ENCODE data around the gene RUBCN. TPM values are rescaled to one million over a fixed set of nuclear protein-coding genes. Genes with fewer than 3 reads are reported as not detected.
"Not testable (repeated sequence)": the region's sequence is repeated elsewhere in the genome, so short reads cannot be mapped to it uniquely, and the experiment has no call there.

The RUBCN gene
- polyA plus RNA-seq, 1 of the 3 experiments (the other 2 are of a cell fraction), result 14.9 TPM

- H3K4me2 ChIP-seq; H3K4me3 ChIP-seq (ENCODE audit: low read depth in 2 of 2, low read length in 1 of 2); H3K27ac ChIP-seq (ENCODE audit: low read depth in 2 of 2, low read length in 1 of 2); H3K9ac ChIP-seq; DNase-seq; POLR2A ChIA-PET; H3K79me2 ChIP-seq (ENCODE audit: insufficient read depth); H4K20me1 ChIP-seq (ENCODE audit: insufficient read depth); H3K9me2 ChIP-seq; H3K36me3 ChIP-seq (replicated peaks in 1 of 2; ENCODE audit: control insufficient read depth in 1 of 2, insufficient read depth in 2 of 2, low read length in 1 of 2); H3F3A ChIP-seq (replicated peaks; ENCODE audit: insufficient read depth); H3K27me3 ChIP-seq (ENCODE audit: insufficient read depth); H2AFZ ChIP-seq (ENCODE audit: low read depth); H3K4me1 ChIP-seq (ENCODE audit: control insufficient read depth in 1 of 2, insufficient read depth in 2 of 2, low read depth in 1 of 2, low read length in 1 of 2); H3K9me3 ChIP-seq: not testable (repeated sequence)
- WGBS (ENCODE audit: low lambda C conversion rate), result 90% methylated on average over 22 of the region's 23 CpGs
- CTCF ChIA-PET, result interaction anchor here (1.7 kb wide), 1 partner anchor 62 kb away, joined by 6 read pairs; no protein-coding TSS in a partner anchor
These were observed 75.4 kb downstream of the RUBCN start for GRCh38 chr3:197661234-197661834.

GRCh38 chr3:197659701-197660100, 77.0 kb downstream of the RUBCN start:
- H3F3A ChIP-seq (replicated peaks; ENCODE audit: insufficient read depth); H3K9me2 ChIP-seq; H3K4me3 ChIP-seq (ENCODE audit: low read depth in 2 of 2, low read length in 1 of 2); H2AFZ ChIP-seq (ENCODE audit: low read depth); CTCF ChIA-PET; H3K4me1 ChIP-seq (ENCODE audit: control insufficient read depth in 1 of 2, insufficient read depth in 2 of 2, low read depth in 1 of 2, low read length in 1 of 2); POLR2A ChIA-PET; H3K4me2 ChIP-seq; H3K36me3 ChIP-seq (replicated peaks in 1 of 2; ENCODE audit: control insufficient read depth in 1 of 2, insufficient read depth in 2 of 2, low read length in 1 of 2); DNase-seq; H3K27me3 ChIP-seq (ENCODE audit: insufficient read depth); H4K20me1 ChIP-seq (ENCODE audit: insufficient read depth); H3K9ac ChIP-seq; H3K9me3 ChIP-seq; H3K79me2 ChIP-seq (ENCODE audit: insufficient read depth); H3K27ac ChIP-seq (ENCODE audit: low read depth in 2 of 2, low read length in 1 of 2): not testable (repeated sequence)
- 79% methylated on average over 9 of the region's 16 CpGs for WGBS (ENCODE audit: low lambda C conversion rate)

GRCh38 chr3:197659144-197659543, 77.6 kb downstream of the RUBCN start:
- H3F3A ChIP-seq (replicated peaks; ENCODE audit: insufficient read depth); H3K9ac ChIP-seq; H3K4me2 ChIP-seq; H4K20me1 ChIP-seq (ENCODE audit: insufficient read depth); CTCF ChIA-PET; POLR2A ChIA-PET; H3K27me3 ChIP-seq (ENCODE audit: insufficient read depth); H3K27ac ChIP-seq (ENCODE audit: low read depth in 2 of 2, low read length in 1 of 2); H3K79me2 ChIP-seq (ENCODE audit: insufficient read depth); H3K9me3 ChIP-seq; H3K4me1 ChIP-seq (ENCODE audit: control insufficient read depth in 1 of 2, insufficient read depth in 2 of 2, low read depth in 1 of 2, low read length in 1 of 2); DNase-seq; H3K9me2 ChIP-seq; H3K4me3 ChIP-seq (ENCODE audit: low read depth in 2 of 2, low read length in 1 of 2); H2AFZ ChIP-seq (ENCODE audit: low read depth); H3K36me3 ChIP-seq (replicated peaks in 1 of 2; ENCODE audit: control insufficient read depth in 1 of 2, insufficient read depth in 2 of 2, low read length in 1 of 2): not testable (repeated sequence)
- 84% methylated on average over 9 of the region's 10 CpGs for WGBS (ENCODE audit: low lambda C conversion rate)

- H3K4me1 ChIP-seq (ENCODE audit: control insufficient read depth in 1 of 2, insufficient read depth in 2 of 2, low read depth in 1 of 2, low read length in 1 of 2); H3K9me2 ChIP-seq; H3K27me3 ChIP-seq (ENCODE audit: insufficient read depth); POLR2A ChIA-PET; H3K27ac ChIP-seq (ENCODE audit: low read depth in 2 of 2, low read length in 1 of 2); H4K20me1 ChIP-seq (ENCODE audit: insufficient read depth); CTCF ChIA-PET; H3K79me2 ChIP-seq (ENCODE audit: insufficient read depth); DNase-seq; H3K9ac ChIP-seq; H3F3A ChIP-seq (replicated peaks; ENCODE audit: insufficient read depth); H3K4me2 ChIP-seq; H3K36me3 ChIP-seq (replicated peaks in 1 of 2; ENCODE audit: control insufficient read depth in 1 of 2, insufficient read depth in 2 of 2, low read length in 1 of 2); H3K9me3 ChIP-seq; H3K4me3 ChIP-seq (ENCODE audit: low read depth in 2 of 2, low read length in 1 of 2); H2AFZ ChIP-seq (ENCODE audit: low read depth): not testable (repeated sequence)
- WGBS (ENCODE audit: low lambda C conversion rate), result no CpG with 5 or more reads among the region's 13 CpGs
These were observed 78.0 kb downstream of the RUBCN start for GRCh38 chr3:197658706-197659105.

- H3K27ac ChIP-seq (ENCODE audit: low read depth in 2 of 2, low read length in 1 of 2); H3K79me2 ChIP-seq (ENCODE audit: insufficient read depth); H3K9me3 ChIP-seq; H3K9ac ChIP-seq; DNase-seq; H3F3A ChIP-seq (replicated peaks; ENCODE audit: insufficient read depth); H3K36me3 ChIP-seq (replicated peaks in 1 of 2; ENCODE audit: control insufficient read depth in 1 of 2, insufficient read depth in 2 of 2, low read length in 1 of 2); H3K27me3 ChIP-seq (ENCODE audit: insufficient read depth); H2AFZ ChIP-seq (ENCODE audit: low read depth); H3K4me3 ChIP-seq (ENCODE audit: low read depth in 2 of 2, low read length in 1 of 2); CTCF ChIA-PET; POLR2A ChIA-PET; H4K20me1 ChIP-seq (ENCODE audit: insufficient read depth); H3K4me1 ChIP-seq (ENCODE audit: control insufficient read depth in 1 of 2, insufficient read depth in 2 of 2, low read depth in 1 of 2, low read length in 1 of 2); H3K4me2 ChIP-seq; H3K9me2 ChIP-seq: not testable (repeated sequence)
- 87% methylated on average over 14 of the region's 30 CpGs for WGBS (ENCODE audit: low lambda C conversion rate)
These were observed 79.0 kb downstream of the RUBCN start for GRCh38 chr3:197657541-197658292.

- H3K27ac ChIP-seq (ENCODE audit: low read depth in 2 of 2, low read length in 1 of 2); H3F3A ChIP-seq (replicated peaks; ENCODE audit: insufficient read depth); POLR2A ChIA-PET; H3K9me2 ChIP-seq; H3K9ac ChIP-seq; H3K4me3 ChIP-seq (ENCODE audit: low read depth in 2 of 2, low read length in 1 of 2); H3K4me1 ChIP-seq (ENCODE audit: control insufficient read depth in 1 of 2, insufficient read depth in 2 of 2, low read depth in 1 of 2, low read length in 1 of 2); H3K27me3 ChIP-seq (ENCODE audit: insufficient read depth); H3K79me2 ChIP-seq (ENCODE audit: insufficient read depth); DNase-seq; H3K36me3 ChIP-seq (replicated peaks in 1 of 2; ENCODE audit: control insufficient read depth in 1 of 2, insufficient read depth in 2 of 2, low read length in 1 of 2); H2AFZ ChIP-seq (ENCODE audit: low read depth); H3K9me3 ChIP-seq; H4K20me1 ChIP-seq (ENCODE audit: insufficient read depth); H3K4me2 ChIP-seq; CTCF ChIA-PET: not testable (repeated sequence)
- 97% methylated on average over 5 of the region's 12 CpGs for WGBS (ENCODE audit: low lambda C conversion rate)
These were observed 79.7 kb downstream of the RUBCN start for GRCh38 chr3:197656960-197657359.

Data from SK-N-SH (cell line).